Measurements from ENCODE around the gene USO1.

DNA sequence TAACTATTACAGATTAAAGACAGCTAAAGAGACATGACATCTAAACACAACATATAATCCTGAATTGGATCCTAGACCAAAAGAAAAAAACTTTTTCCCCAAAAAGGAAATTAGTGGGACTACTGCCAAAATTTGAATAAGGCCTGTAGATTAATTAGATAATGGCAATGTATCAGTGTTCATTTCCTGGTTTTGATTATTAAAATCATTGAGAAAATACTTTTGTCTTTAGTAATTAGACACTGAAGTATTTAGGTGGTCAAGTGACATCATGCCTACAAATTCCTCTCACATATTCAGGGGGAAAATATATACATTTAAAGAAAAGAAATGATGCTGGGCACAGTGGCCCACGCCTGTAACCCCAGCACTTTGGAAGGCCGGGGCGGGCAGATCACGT is 10.4 kb upstream of the USO1 start:
- no peak for TF ChIP-seq PATZ1 (CRISPR knock-in tag; IDR thresholded peaks at IDR 0.05; ENCODE audit: borderline replicate concordance)
- no peak for TF ChIP-seq ZNF8 (CRISPR knock-in tag; IDR thresholded peaks at IDR 0.05)
- TF ChIP-seq ARNTL (CRISPR knock-in tag; IDR thresholded peaks at IDR 0.05; ENCODE audit: borderline replicate concordance, low read depth) = no peak
- TF ChIP-seq ESRRG (CRISPR knock-in tag; IDR thresholded peaks at IDR 0.05) = no peak
- no peak for TF ChIP-seq ZNF70 (CRISPR knock-in tag; IDR thresholded peaks at IDR 0.05)
- no peak for TF ChIP-seq ZNF565 (CRISPR knock-in tag; conservative IDR thresholded peaks at IDR 0.05; ENCODE audit: low read depth)
- TF ChIP-seq SNAI2 (CRISPR knock-in tag; IDR thresholded peaks at IDR 0.05) = no peak
- no peak for TF ChIP-seq GLIS3 (CRISPR knock-in tag; IDR thresholded peaks at IDR 0.05)
- no peak for TF ChIP-seq TOX (CRISPR knock-in tag; IDR thresholded peaks at IDR 0.05; ENCODE audit: borderline replicate concordance)
- no peak for TF ChIP-seq ZFP3 (CRISPR knock-in tag; IDR thresholded peaks at IDR 0.05)
